CD1c-positive myeloid dendritic cell (primary cell): ENCODE results near the gene RAPGEF2.

ENCODE experiments used
- DNase-seq: peaks from one replicate; pipeline ENCODE4 v3.0.0-alpha.2; 2016; ENCODE audit errors: extremely low spot score

Gene RAPGEF2

GRCh38 chr4:159279084-159279483 is 176.2 kb downstream of the RAPGEF2 start:
- no peak for DNase-seq

DNA sequence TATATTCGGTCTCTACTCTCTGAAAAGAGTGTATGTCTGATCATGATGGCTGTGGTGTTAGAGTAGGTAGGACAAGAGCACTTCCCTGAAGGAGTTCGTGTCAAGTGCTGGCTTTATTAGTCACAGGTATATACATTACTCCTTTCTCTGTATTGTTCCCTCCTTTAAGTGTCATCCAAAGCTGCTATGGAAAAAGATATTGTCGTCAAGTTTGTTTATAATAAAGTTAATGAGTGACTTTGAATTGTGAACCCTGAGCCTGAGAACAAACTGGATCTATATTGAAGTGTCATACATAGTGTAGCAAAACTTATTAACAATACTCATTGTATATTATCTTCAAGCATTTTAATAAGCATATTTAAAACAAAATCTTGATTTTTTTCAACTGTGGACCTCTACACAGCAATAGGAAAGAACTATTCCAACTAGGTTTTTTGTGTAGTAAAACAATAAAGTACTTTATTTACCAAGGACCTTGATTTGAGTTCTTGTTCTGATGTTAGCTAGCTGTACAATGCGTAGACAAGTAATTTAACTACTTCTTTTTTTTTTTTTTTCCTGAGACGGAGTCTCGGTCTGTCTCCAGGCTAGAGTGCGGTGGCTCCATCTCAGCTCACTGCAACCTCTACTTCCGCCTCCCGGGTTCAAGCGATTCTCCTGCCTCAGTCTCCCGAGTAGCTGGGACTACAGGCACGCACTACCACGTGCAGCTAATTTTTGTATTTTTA is 177.7 kb downstream of the RAPGEF2 start:
- DNase-seq, result no peak

DNA sequence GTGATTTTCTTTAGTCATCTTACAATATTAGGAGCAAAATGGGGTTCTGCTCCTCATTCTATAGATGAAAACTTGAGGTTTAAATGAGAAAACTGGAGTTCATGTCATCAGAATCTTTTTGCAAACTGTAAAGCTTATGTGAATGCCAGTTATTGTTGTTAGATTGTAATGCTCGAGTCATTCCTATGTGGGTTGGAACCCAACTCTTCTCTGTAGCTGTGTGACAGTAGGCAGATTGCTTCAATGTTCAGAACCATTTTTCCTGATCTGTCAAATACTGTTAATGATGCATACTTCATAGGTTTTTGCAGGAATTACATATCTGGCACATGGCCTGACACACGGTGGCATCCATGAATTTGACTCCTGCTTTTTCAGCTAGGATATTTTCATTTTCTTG is 178.9 kb downstream of the RAPGEF2 start:
- no peak for DNase-seq

DNA sequence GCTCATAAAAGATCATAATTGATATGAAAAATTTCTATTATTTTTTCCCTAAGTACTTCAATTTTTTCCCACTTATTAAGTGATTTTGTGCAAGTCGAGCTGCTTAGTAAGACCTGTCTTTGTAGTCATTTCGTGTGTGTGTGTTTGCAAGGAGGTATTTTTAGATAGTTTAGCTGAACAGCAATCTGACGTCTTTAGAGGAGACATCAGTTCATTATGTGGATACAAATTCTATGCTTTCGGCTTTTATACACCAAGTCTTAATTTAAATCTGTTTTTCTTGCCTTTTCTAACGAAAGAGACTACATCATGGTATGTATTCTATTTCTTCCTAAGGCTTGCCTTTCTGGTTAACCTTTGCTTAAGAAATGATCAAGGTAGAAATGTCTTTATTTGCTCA is 179.4 kb downstream of the RAPGEF2 start:
- DNase-seq, result no peak

DNA sequence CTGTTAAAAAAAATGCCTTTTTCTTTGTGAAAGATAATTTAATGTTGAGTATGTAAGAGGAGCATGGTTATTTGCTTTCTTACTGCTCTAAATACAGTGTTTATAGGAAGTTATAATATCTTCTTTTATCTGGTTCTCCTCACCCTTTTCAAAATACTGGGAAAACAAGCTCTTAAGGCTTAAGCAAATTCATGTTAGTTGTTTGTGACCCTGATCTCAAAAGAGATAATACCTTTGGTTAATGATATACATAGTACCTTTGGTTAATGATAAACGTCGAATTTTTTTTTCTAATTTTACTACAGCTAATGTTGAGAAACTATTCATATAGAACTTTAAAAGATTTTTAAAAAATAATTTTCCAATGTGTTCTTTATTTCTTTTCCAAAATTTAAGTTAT is 180.1 kb downstream of the RAPGEF2 start:
- DNase-seq, result no peak

DNA sequence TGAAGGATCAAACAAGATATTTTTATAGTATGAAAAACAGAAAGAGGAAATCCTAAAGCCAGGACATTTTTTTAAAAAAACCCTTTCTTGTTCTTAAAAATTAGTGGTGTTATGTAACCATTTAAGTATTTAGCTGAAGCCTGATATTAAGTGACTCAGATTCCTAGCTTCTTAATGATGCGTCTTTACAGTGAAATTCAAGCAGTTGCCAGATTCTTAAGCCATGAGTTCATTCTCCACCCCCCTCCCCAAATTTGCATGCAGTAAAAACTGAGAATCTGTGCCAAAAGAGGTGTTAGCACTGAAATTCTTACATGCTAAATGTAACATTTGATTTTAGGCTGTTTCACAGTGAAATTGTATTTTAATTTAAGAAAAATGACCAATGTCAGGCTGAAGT is 180.8 kb downstream of the RAPGEF2 start:
- DNase-seq, result peak; percentile 11

- no peak for DNase-seq
These were observed 181.2 kb downstream of the RAPGEF2 start for GRCh38 chr4:159284113-159284512.

DNA sequence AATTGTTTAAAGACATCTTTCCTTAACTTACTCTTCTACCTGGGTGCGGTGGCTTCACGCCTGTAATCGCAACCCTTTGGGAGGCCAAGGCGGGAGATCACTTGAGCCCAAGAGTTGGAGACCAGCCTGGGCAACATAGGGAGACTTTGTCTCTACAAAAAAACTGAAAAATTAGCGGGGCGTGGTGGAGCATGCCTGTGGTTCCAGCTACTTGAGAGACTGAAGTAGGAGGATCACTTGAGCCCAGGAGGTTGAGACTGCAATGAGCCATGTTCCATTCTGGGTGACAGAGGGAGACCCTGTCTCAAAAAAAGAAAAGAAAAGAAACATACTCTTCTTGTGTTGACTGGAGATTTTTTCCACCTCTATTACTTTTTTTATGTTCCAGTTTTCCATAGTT is 181.9 kb downstream of the RAPGEF2 start:
- DNase-seq, result no peak

DNA sequence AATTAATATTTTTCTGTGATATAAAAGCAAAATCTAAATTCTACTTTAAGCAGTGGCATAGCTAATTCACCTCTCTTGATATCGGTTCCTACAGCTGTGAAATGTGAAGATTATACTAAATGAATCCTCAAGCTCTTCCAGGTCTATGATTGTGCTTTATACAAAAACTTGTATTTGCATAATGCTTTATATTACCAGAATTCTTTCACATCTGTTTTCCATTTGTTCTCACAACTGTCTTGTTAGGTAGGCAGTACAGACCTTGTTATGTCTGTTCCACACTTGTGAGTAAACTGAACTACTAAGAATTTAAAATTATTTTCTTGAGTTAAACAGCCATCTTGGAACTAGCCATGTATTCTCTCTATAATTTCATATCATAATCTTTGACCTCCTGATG is 184.9 kb downstream of the RAPGEF2 start:
- DNase-seq, result no peak

- no peak for DNase-seq
These were observed 186.8 kb downstream of the RAPGEF2 start for GRCh38 chr4:159289682-159290081.

- DNase-seq, result no peak
These were observed 187.6 kb downstream of the RAPGEF2 start for GRCh38 chr4:159290321-159291030.

GRCh38 chr4:159291176-159291575 is 188.3 kb downstream of the RAPGEF2 start:
- DNase-seq, result no peak

GRCh38 chr4:159292137-159292896 is 189.4 kb downstream of the RAPGEF2 start:
- no peak for DNase-seq

DNA sequence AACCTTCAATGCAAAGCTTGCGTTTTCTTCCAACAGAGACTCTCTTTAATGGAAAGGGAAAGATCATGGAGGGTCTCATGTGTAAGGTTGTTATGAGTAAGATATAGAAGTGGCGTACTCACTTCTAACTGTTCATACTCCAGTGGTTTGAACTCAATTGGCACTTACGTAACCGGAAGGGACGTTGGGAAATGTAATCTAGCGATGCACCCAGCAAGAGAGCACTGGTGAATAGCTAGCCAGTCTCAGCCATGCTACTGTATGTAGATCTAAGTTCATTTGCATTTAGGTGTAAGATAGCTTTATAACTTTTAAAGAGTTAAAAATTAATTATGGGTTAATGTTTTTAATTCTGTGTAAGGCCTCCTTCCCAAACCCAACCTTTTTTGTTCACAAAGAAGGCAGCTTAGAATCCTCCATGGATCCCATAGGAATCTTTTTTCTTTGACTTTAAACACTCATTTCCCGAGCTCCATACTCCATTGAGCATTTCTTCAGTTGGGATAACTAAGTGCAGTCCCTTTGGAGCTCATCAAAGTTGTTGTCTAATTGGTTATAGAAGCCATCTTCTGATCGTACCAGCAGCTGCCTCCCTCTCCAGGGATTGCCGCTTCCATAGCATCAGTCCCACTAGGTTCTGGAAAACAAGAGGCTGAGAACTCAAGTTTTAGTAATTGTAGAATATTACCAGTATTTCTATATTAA is 191.1 kb downstream of the RAPGEF2 start:
- DNase-seq, result no peak

GRCh38 chr4:159296061-159296460 is 193.2 kb downstream of the RAPGEF2 start:
- DNase-seq, result no peak

DNA sequence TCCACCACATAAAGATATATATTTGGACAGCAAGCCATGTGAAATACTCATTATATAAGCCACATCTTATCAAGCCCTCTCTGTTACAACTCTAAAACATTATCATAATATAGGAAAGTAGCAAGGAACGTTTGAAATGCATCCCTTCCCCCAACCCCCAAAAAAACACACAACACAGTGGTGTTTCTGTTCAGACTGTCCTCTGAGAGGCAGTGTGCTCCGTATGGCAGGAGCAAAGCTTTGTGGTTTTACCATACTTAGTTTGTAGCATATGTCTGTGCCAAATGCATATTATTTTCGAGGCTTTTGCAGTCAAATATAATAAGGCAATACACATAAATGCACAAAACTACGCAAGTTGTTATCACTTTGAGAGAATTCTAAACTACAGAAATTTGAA is 194.2 kb downstream of the RAPGEF2 start:
- DNase-seq, result no peak

- no peak for DNase-seq
These were observed 195.6 kb downstream of the RAPGEF2 start for GRCh38 chr4:159298502-159298901.

- DNase-seq, result no peak
These were observed 200.6 kb downstream of the RAPGEF2 start for GRCh38 chr4:159303435-159303834.

DNA sequence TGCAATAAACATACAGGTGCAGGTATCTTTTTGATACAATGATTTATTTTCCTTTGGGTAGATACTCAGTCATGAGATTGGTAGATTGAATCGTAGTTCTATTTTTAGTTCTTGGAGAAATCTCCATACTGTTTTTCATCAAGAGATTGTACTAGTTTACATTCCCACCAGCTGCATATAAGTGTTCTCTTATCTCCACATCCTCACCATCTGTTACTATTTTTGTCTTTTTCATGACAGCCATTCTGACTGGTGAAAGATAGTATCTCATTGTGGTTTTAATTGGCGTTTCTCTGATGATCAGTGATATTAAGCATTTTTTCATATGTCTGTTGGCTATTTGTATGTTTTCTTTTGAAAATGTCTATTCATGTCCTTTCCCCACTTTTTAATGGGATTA is 202.2 kb downstream of the RAPGEF2 start:
- DNase-seq, result no peak

DNA sequence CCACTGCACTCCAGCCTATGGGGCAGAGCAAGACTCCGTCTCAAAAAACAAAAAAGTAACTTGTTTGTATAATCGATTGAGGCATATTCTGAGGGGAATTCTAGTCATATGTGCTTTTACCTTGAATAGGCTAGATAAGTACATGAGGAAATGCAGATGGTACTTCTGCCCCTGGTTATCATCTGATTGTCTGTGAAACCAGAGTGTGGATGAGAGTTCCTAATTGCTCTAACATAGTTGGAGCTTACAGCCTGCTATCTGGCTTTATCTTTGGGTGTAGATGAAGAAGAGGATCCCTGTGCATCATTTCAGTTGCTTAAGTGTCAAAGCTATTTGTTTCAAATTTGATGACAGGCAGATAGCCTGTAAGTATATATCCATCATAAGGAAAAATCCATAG is 205.1 kb downstream of the RAPGEF2 start:
- no peak for DNase-seq

GRCh38 chr4:159308566-159309340 is 205.9 kb downstream of the RAPGEF2 start:
- DNase-seq, result no peak
